Umbilical cord (tissue), 2 donors: ENCODE results near the gene ZBTB39. TPM values are rescaled to one million over a fixed set of nuclear protein-coding genes. Genes with fewer than 3 reads are reported as not detected.
"Not testable (repeated sequence)": the region's sequence is repeated elsewhere in the genome, so short reads cannot be mapped to it uniquely, and the experiment has no call there.

Source experiments
- DNase-seq: peaks from one replicate; pipeline ENCODE4 v3.0.0-alpha.2; 2015; ENCODE audit warnings: low spot score
- total RNA-seq: library from RNA; depleted of rRNA; stranded (reverse); fragments of >200 nt; gene quantifications from one replicate; pipeline ENCODE4 v1.2.3, GENCODE V29; 2014; ENCODE audit warnings: low replicate concordance; ENCODE audit not compliant: insufficient read depth

The ZBTB39 gene
- total RNA-seq, 1 donor from 2014 or later, result 6.7 TPM

DNA sequence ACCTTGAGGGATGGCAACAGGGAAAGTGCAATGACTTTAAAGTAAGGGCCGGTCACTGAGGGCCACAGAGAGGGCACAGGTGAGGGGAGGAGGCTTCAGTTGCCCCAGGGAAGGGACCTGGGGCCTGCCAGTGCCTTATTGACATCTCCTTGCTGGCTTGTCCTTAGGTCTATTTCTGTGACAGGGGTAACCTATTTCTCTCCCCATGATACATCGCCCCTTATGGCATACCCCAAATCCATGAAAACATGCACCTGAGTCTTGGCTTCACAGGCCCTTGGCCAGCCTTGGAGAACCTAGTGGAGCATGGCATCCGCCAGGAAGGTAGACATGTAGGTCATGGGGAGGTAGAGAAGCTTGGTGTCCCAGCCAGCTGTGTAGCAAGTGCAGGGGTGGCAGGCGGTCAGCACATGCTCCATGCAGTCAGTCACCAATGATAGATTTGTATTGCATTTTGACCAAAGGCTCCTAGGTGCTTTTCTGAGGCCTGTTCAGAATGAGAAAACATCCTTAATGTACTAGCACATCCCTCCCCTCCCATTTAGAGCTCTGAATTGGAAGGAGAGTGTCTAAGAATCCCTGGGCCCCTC, 25.3 kb downstream of the ZBTB39 start:
- DNase-seq, result no peak

GRCh38 chr12:56980268-56980667, 26.1 kb downstream of the ZBTB39 start:
- no peak for DNase-seq

GRCh38 chr12:56979628-56980027, 26.7 kb downstream of the ZBTB39 start:
- DNase-seq, result no peak

DNA sequence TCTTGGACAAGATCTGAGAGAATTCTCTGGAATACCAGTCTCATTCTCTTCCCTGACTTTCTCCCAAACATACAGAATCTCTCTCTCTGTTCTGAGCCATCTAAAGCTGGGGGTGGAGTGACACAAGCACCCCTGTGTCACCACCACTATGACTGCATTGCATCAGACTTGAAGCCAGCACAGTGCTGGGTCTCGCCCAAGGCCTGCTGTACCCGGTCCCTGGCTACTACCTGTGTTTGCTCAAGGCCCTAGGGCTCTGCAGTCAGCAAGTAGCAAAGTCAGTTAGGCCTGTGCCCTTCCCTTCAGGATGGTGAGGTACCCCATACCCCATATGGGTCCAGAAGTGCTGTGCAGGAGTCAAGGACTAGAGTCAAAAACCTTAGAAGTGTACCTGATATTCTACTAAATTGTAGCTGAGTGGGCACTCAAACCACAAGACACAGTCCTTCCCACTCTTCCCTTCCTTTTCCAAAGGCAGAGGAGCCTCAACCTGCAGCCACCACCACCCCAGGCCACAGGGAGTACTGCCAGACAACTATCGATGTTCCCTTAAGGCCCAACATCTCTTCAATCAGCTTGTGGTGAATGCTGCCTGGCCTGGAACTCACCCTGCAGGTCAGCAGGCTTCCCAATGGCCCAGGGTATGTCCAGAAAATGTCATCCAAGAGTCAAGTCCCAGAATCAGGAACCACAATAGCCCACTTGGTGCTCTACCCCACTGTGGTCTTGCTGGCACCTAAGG, 27.8 kb downstream of the ZBTB39 start:
- no peak for DNase-seq

DNA sequence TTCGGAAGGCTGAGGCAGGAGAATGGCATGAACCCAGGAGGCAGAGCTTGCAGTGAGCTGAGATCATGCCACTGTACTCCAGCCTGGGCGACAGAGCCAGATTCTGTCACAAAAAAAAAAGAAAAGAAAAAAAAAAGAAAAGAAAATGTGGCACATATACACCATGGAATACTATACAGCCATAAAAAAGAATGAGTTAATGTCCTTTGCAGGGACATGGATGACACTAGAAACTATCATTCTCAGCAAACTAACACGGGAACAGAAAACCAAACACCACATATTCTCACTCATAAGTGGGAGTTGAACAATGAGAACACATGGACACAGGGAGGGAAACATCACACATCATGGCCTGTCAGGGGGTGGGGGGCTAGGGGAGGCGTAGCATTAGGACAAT, 29.0 kb downstream of the ZBTB39 start:
- DNase-seq, result not testable (repeated sequence)

- DNase-seq, result not testable (repeated sequence)
Measured at GRCh38 chr12:56974224-56974623, 32.1 kb downstream of the ZBTB39 start.

DNA sequence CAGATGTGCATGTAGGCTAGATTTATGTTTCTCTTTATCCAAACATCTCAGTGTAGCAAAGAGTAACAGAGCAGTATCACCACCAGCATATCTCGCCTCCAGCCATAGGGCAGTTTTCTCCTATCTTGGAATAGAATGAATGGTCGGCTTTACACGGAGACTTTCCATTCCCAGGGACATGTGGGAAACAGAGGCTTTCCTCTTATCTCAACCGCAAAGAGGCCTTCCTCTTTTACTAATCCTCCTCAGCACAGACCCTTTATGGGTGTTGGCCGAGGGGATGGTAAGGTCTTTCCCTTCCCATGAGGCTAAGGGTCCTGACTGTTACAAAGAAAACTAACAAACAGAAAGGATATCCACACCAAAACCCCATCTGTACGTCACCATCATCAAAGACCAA, 37.4 kb downstream of the ZBTB39 start:
- DNase-seq, result not testable (repeated sequence)

GRCh38 chr12:56965997-56966642, 40.2 kb downstream of the ZBTB39 start:
- not testable (repeated sequence) for DNase-seq

GRCh38 chr12:56965124-56965523, 41.2 kb downstream of the ZBTB39 start:
- DNase-seq, result not testable (repeated sequence)

- DNase-seq, result not testable (repeated sequence)
Measured at GRCh38 chr12:56963557-56963956, 42.8 kb downstream of the ZBTB39 start.

- not testable (repeated sequence) for DNase-seq
Measured at GRCh38 chr12:56962247-56962646, 44.1 kb downstream of the ZBTB39 start.

DNA sequence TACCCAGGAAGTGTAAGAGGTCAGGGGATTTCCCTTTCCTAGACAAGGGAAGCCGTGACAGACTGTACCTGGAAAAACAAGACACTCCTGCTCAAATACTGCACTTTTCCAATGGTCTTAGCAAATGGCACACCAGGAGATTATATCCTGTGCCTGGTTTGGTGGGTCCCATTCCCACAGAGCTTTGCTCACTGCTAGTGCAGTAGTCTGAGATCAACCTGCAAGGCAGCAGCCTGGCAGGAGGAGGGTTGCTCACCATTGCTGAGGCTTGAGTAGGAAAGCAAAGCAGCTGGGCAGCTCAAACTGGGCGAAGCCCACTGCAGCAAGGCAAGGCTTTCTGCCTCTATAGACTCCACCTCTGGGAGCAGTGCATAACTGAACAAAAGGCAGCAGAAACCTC, 47.9 kb downstream of the ZBTB39 start:
- no peak for DNase-seq

DNA sequence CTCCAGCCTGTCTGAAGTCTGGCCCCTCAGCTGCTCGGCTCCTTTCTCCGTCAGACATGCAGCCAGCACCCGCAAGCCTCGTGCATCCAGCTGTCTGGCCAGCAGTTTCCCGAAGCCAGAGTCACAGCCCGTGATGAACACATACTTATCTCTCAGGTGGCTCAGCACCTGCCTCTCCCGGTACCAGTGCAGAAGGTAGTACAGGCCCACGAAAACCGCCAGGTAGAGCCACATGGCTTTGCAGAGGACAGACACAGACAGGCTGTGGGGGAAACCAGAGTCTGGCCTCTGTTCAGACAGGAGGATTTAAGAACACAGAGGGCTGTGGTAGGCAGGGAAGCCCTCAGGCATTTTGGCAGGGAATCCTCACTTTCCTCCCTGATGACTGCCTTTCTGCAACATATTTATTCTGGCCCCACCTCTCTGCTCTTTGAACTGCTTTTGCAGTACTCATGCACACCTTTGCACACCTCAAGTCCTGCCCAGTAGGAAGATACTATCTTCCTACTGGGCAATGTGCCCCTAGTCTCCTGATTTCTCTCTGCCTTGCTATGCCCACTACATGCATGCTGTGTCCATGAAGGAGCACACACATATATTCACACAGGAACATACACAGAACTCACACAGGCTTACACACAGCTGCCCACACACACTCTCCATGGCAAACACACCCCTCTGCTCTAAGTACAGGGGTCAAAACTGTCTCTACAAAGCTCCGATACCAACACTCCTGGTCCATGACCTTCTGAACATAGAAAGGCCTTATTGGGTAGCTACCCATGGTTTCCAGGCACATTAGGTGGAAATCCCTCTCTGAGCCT, 48.9 kb downstream of the ZBTB39 start, which contains the start of gene RDH16:
Gene RDH16, minus strand, starts transcription at position 380 of the 824 bp plus-strand sequence. Its CDS starts 146 bp downstream, at position 234.
- DNase-seq, result peak; percentile 43

DNA sequence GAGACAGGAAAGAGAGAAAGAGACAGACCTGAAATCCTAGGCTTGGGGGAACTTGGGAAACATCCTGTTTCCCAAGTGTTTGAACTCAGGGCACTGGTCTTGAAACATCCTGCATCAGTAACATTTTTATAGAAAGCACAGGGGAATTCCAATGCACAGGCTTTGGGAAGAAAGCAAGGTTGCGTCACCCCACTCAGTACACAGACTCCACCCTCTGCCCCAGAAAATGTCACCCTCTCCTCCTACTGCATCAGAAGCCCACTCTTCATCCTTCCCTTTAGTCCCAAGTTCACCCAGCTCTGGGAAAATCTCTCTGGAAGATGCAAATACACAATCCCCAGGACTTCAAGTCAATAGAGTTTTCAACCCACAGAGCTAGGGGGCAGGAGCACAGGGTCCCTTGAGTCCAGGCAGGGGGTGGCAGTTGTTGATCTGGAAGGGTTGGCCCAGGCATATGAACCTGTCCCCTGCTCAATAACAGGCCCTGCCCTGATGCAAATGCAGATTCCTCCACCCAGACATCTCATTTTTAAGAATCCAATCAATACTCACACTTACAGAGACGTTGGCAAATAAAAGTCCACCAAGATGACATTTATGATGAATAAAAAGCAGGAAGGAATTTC, 50.6 kb downstream of the ZBTB39 start:
- no peak for DNase-seq

- no peak for DNase-seq
Measured at GRCh38 chr12:56954958-56955355, 51.4 kb downstream of the ZBTB39 start.

DNA sequence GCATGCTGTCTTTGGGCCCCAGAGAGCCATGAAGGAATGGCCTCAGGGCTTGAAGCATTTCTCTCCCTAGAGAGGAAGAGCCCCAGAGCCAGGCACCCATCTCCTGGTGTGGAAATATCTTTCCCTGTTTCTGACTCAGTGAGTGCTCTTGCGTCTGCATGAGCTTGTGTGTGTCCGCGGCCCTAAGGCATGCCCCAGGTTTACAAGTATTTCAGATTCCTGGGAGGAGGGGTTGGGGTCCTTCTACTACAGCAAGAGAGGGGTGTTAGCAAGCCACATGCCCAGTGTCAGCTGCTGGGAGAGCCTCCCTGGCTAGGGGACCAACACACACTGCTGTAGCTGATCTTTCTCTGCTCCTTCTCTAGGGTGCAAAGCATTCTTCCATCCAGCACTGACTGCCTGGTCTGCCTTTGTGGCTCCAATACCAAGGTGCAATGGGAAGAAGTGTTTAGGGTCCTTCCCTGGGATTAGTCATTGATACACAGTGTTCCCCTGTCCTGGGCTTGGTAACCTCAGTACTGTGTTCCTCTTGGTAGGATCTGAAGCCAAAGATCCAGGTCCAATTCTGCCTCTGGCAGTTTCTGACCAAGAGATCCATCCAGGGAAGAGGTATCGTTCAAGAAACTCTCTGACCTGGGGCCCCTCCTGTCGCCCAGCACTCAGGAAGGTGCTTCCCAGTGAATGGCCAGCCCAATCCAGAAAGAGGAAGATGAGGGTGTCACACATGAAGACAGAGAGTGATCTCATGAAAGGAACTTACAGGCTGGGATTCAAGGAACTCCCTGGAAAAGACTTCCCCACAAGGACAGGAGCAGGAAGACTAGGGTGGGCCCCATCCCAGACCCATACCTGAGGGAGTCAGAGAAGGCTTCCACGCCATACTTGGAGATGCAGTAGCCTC, 52.0 kb downstream of the ZBTB39 start:
- DNase-seq, result no peak

DNA sequence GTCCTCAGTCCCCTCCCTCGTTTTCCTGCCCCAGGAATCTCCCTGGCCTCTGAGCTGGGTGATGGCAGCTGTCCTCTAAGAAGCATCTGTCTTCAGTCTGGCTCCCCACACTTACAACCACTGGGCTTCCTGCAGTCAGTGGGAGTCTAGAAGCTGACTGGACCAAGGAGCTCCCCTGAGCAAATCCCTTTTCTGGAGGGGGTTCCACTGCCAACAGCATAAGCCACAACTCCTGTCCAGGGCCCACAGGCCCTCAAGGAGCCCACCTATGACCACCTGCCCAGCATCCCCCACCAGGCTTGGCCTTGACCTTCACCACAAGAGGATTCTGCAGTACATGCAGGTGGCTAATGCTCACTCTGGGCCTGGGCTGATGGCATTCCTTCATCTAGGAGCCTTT, 53.0 kb downstream of the ZBTB39 start:
- DNase-seq, result no peak

DNA sequence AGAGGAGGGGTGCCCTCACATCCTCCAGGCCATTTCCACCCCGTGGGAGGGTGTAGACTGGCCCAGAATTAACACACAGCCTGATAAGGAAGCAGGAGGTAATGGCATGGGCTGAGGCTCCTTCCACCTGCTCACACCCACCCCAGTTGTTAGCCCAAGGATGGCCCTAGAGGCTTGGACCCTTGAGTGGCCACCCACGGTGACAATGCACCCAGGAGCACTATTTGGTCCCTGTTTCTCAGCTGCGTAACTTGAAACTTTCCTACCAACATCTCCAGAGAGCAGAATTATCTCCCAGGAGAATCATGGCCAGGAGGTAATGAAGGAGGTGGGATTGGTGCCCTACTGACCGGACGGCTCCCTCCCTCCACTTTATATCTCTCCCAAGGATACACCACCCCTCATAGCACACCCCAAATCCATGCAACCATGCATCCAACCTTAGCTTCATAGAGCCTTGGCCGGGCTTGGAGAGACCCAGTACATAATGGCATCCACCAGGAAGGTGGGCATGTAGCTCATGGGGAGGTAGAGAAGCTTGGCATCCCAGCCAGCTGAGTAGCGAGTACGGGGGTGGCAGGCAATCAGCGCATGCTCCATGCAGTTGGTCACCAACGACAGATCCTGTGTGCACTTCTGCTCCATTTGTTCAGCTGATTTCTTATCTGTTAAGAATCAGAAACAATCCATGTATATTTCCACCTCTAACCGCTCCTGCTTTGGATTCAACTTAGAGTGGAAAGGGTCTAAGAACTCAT, 54.6 kb downstream of the ZBTB39 start:
- DNase-seq, result no peak

DNA sequence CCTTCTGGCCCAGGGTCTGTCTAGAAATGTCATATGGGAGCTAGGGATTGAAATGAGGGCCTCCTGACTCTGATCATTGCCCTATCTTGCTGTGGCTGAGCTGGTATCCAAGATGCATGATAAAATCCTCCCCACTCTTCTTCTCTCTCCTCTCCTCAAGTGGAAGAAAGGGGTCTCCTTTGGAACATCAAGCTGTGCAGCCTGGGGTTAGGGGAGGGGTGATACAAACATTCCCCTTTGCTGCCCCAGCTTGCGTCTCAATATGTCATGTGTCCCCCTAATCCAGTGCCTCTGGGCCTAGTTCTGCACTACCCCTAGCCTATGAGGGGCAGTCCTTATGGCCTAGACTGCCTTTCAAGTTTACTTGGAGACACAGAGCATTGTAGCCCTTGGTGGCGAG, 57.5 kb downstream of the ZBTB39 start:
- DNase-seq, result no peak
